GM12874 (cell line): ENCODE data around the gene VWCE.

Experiments used
- TF ChIP-seq, protein P1 (sequence below): IDR thresholded peaks from 2 replicates; pipeline ENCODE4 v1.5.1; 2011; ENCODE audit warnings: low read depth, mild to moderate bottlenecking, control low read depth, low read length, moderate library complexity; ENCODE audit not compliant: insufficient read depth

Gene VWCE

DNA sequence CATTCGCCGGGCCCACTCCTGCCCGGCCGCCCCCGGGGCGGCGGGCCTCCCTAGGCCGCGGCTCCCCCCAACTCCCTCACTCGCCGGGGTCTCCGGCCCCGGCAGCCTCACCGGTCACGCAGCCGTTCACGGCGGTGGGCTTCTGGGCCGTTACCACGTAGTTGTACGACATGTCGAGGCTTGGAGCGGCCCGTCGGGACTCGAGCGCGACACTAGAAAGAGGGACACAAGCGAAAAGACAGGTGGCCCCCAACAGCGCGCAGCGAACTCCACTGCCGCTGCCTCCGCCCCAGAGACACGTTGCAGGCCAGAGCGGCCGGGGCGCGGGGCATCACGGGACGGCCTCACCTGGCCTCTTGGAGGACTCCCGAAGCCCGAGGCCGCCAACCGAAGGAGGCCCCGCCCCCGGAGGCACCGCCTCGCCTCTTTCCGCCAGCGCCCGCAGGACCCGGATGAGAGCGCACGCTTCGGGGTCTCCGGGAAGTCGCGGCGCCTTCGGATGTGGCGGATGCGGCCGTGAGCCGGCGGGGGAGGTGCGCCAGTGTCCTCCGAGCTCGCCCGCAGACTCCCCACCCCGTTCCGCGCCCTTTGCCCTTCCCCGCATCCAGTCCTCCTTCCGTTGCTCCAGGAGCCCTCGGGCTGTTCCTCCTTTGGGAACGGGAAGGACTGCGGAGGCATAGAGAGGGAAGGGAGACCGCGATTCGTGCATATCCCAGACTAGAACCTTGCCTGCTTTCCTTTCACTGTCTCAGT is 37.9 kb upstream of the VWCE start, which contains the start of the genes DDB1 and TKFC:
DDB1 (minus strand) TSS at position 309 of the 753 bp plus-strand sequence; CDS start at position 172, 137 bp downstream.
TKFC (plus strand) TSS at position 432 of the 753 bp plus-strand sequence. CDS start 1,501 bp downstream, outside the sequence.
- TF ChIP-seq, protein P1, sequence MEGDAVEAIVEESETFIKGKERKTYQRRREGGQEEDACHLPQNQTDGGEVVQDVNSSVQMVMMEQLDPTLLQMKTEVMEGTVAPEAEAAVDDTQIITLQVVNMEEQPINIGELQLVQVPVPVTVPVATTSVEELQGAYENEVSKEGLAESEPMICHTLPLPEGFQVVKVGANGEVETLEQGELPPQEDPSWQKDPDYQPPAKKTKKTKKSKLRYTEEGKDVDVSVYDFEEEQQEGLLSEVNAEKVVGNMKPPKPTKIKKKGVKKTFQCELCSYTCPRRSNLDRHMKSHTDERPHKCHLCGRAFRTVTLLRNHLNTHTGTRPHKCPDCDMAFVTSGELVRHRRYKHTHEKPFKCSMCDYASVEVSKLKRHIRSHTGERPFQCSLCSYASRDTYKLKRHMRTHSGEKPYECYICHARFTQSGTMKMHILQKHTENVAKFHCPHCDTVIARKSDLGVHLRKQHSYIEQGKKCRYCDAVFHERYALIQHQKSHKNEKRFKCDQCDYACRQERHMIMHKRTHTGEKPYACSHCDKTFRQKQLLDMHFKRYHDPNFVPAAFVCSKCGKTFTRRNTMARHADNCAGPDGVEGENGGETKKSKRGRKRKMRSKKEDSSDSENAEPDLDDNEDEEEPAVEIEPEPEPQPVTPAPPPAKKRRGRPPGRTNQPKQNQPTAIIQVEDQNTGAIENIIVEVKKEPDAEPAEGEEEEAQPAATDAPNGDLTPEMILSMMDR, result no peak

- TF ChIP-seq, protein P1, result no peak
Measured at GRCh38 chr11:61332281-61332796, 37.2 kb upstream of the VWCE start.

- TF ChIP-seq, protein P1, result no peak
Measured at GRCh38 chr11:61331651-61332050, 36.5 kb upstream of the VWCE start.

- TF ChIP-seq, protein P1, result no peak
Measured at GRCh38 chr11:61329871-61330270, 34.8 kb upstream of the VWCE start.

DNA sequence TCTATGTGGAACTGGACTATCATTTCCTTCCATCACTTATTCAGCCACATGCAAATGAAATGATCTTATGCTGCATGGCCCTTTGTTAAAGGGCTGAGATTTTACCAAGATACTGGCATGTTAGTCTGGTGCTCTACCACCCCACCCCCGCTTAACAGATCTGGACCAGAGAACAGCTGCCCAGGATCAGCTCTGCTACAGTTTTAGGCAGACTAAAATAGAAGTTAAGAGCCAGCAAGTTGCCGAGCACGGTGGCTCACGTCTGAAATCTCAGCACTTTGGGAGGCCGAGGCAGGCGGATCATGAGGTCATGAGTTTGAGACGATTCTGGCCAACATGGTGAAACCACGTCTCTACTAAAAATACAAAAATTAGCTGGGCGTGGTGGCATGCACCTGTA is 33.2 kb upstream of the VWCE start:
- TF ChIP-seq, protein P1, result no peak

- TF ChIP-seq, protein P1, result no peak
Measured at GRCh38 chr11:61327669-61328071, 32.6 kb upstream of the VWCE start.

DNA sequence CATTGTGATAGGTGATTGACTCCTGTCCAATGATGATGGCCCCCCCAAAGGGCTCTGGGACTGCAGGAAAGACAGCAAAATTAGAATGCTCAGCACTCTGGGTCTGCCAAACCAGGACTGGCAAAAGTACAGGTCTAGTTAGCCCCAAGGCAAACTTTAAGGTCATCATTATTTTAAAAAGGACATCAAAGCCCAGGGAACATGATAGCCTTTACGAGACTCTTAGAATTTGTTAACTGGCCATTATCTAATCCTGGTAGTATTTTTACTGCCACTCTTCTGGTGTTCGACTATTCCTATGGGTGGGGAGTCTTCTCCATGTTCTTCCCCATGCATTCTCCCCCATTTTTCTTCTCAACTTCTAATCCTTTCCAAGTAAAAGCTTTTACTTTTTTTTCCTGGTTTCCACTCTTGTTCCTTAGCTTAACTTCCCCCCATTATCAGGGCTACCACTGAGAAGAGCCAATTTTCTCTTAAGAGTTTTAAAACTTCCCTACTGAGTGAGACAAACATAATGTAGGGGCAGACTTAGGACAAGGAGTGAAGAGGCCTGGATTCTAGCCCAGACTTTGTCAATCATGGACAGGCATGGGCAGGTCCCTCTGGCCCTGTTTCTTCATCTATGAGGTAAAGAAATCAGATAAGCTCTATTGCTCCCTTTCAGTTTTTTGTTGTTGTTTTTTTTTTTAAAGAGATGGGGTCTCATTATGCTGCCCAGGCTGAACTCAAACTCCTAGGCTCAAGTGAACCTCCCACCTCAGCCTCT is 30.7 kb upstream of the VWCE start:
- TF ChIP-seq, protein P1, result no peak
